DOHH2 (cell line): ENCODE data around the gene CCDC39.

Experiments used
- H3F3A ChIP-seq: fragments of 200-600 bp; sonication (generic), shearing (Covaris generic); 2 replicates; pipeline ENCODE4 v1.6.0; 2016; ENCODE audit warnings: antibody characterized with exemption, mild to moderate bottlenecking; ENCODE audit not compliant: control insufficient read depth, insufficient read depth
- H3K27ac ChIP-seq: fragments of 200-600 bp; sonication (generic); 2 replicates; pipeline ENCODE4 v1.5.1; 2014; ENCODE audit warnings: low read depth, mild to moderate bottlenecking, low read length, moderate library complexity
- H3K27me3 ChIP-seq: fragments of 200-600 bp; sonication (generic); 2 replicates; pipeline ENCODE4 v1.6.1; 2014; ENCODE audit warnings: mild to moderate bottlenecking, low read length, mixed read lengths; ENCODE audit not compliant: control insufficient read depth
- H3K36me3 ChIP-seq: fragments of 200-600 bp; sonication (generic); 2 replicates; pipeline ENCODE4 v1.6.1; 2014; ENCODE audit warnings: mild to moderate bottlenecking, low read length, moderate library complexity, mixed read lengths; ENCODE audit not compliant: control insufficient read depth
- H3K4me1 ChIP-seq: fragments of 200-600 bp; sonication (generic); 2 replicates; pipeline ENCODE4 v1.6.1; 2014; ENCODE audit warnings: mild to moderate bottlenecking, low read length, mixed read lengths; ENCODE audit not compliant: control insufficient read depth
- H3K4me2 ChIP-seq: fragments of 200-600 bp; sonication (generic); 2 replicates; pipeline ENCODE4 v1.6.0; 2014; ENCODE audit warnings: mild to moderate bottlenecking, low read length, moderate library complexity
- H3K4me3 ChIP-seq: fragments of 200-600 bp; sonication (generic); 2 replicates; pipeline ENCODE4 v1.5.1; 2014; ENCODE audit warnings: mild to moderate bottlenecking, low read length, mixed read lengths
- H3K79me2 ChIP-seq: fragments of 200-600 bp; sonication (generic); 2 replicates; pipeline ENCODE4 v1.6.1; 2014; ENCODE audit warnings: mild to moderate bottlenecking, low read length, mixed read lengths; ENCODE audit not compliant: control insufficient read depth
- H3K9me2 ChIP-seq: fragments of 200-600 bp; sonication (generic); replicated peaks from 2 replicates; pipeline ENCODE4 v1.6.1; 2014; ENCODE audit warnings: mild to moderate bottlenecking, low read length, mixed read lengths; ENCODE audit not compliant: control insufficient read depth
- H3K9me3 ChIP-seq: fragments of 200-600 bp; sonication (generic); 2 replicates; pipeline ENCODE4 v1.6.1; 2014; ENCODE audit warnings: antibody characterized with exemption, low read length, mixed read lengths; ENCODE audit not compliant: control insufficient read depth, insufficient read depth
- H4K20me1 ChIP-seq: fragments of 200-600 bp; sonication (generic); 2 replicates; pipeline ENCODE4 v1.6.0; 2014; ENCODE audit warnings: low read depth, mild to moderate bottlenecking, antibody characterized with exemption, low read length, moderate library complexity; ENCODE audit not compliant: control insufficient read depth, insufficient read depth
- EZH2phosphoT487 ChIP-seq: fragments of 200-600 bp; sonication (generic); IDR thresholded peaks from 2 replicates; pipeline ENCODE4 v1.6.1; 2017; ENCODE audit warnings: borderline replicate concordance, mild to moderate bottlenecking, antibody characterized with exemption, low read length, moderate library complexity, mixed read lengths
- TF ChIP-seq, protein P1 (sequence below): fragments of 200-600 bp; sonication (generic); IDR thresholded peaks from one replicate; pipeline ENCODE4 v1.5.1; 2014; ENCODE audit warnings: antibody characterized with exemption, mild to moderate bottlenecking, low read depth, low read length; ENCODE audit not compliant: poor library complexity, severe bottlenecking

The CCDC39 gene

DNA sequence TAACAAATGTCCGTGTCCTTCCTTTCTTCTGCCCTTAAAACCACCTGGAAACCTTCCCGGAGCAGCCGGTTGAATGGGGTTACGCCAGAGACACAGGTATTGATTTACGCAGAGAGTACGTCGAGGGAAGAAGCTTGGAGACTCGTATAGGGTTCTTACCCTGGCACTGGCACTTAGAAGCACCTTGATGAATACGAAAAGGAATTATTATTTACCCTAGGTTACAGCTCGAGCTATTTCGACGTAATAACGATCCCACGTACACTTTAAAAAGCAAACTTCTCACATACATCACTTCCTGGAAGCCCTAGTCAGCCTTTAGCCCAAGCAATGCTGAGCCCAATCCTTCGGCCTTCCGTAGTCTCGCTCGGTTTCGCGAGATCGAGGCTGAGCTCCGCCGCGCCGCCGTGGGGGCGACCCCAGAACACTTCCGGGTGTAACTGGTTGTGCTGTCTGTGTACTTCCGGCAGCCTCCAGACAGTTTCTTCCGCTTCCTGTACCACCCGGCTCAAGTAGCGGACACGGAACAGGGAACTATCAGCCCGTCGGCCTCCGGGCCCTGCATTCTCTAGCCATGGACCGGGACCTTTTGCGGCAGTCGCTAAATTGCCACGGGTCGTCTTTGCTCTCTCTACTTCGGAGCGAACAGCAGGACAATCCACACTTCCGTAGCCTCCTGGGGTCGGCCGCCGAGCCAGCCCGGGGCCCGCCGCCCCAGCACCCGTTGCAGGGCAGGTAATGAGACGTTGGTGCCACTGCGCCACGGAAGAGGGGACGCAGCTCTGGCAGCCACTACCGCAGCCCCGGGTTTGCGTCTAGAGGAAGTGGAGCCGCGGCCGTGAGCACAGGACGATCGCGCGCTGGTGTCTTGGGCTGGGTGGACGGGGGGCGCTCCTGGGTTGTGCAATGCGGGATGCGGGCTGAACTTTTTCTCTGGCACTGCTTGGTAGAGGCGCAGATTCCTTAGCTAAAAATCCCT lies 77.3 kb downstream of the CCDC39 start, which contains the start of gene TTC14:
Gene TTC14 (plus strand): TSS at position 476 of the 979 bp plus-strand sequence. CDS start 99 bp downstream, at position 575.
- Histone ChIP-seq H4K20me1 (no peaks in the 10 kb centered on the region; the same call in 1 of the 2 replicates), H3K9me2 (no peaks in the 10 kb centered on the region), H3K9me3 (peaks cover 7% of the 10 kb centered on the region; the same call in 1 of the 2 replicates), H3K27ac (peak within 1 kb of the TSS; percentile 88), H3K4me1 (peaks cover 20% of the 10 kb centered on the region), H3K4me3 (peak within 1 kb of the TSS; percentile 93), H3F3A (peaks cover 2% of the 10 kb centered on the region; the same call in 1 of the 2 replicates), H3K79me2 (peaks cover 23% of the 10 kb centered on the region), H3K4me2 (peak within 1 kb of the TSS; percentile 74), H3K27me3 (no peaks in the 10 kb centered on the region), H3K36me3 (peaks cover 41% of the 10 kb centered on the region)
- TF ChIP-seq, protein P1, sequence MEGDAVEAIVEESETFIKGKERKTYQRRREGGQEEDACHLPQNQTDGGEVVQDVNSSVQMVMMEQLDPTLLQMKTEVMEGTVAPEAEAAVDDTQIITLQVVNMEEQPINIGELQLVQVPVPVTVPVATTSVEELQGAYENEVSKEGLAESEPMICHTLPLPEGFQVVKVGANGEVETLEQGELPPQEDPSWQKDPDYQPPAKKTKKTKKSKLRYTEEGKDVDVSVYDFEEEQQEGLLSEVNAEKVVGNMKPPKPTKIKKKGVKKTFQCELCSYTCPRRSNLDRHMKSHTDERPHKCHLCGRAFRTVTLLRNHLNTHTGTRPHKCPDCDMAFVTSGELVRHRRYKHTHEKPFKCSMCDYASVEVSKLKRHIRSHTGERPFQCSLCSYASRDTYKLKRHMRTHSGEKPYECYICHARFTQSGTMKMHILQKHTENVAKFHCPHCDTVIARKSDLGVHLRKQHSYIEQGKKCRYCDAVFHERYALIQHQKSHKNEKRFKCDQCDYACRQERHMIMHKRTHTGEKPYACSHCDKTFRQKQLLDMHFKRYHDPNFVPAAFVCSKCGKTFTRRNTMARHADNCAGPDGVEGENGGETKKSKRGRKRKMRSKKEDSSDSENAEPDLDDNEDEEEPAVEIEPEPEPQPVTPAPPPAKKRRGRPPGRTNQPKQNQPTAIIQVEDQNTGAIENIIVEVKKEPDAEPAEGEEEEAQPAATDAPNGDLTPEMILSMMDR, result peak; percentile 50
- TF ChIP-seq EZH2phosphoT487, result no peak

GRCh38 chr3:180600473-180600872 lies 78.8 kb downstream of the CCDC39 start:
- peaks cover 23% of the 10 kb centered on the region for H3K79me2 ChIP-seq
- no peak overlapping the region for H3K4me3 ChIP-seq
- H4K20me1 ChIP-seq, result no peaks in the 10 kb centered on the region; the same call in 1 of the 2 replicates
- TF ChIP-seq, protein P1, result no peak
- TF ChIP-seq EZH2phosphoT487, result no peak
- H3K27me3 ChIP-seq, result no peaks in the 10 kb centered on the region
- peaks cover 26% of the 10 kb centered on the region for H3K36me3 ChIP-seq
- H3K4me1 ChIP-seq, result peaks cover 20% of the 10 kb centered on the region
- H3K27ac ChIP-seq, result no peak overlapping the region
- peaks cover 7% of the 10 kb centered on the region; the same call in 1 of the 2 replicates for H3K9me3 ChIP-seq
- H3F3A ChIP-seq, result peaks cover 2% of the 10 kb centered on the region; the same call in 1 of the 2 replicates
- H3K4me2 ChIP-seq, result no peak overlapping the region
- H3K9me2 ChIP-seq, result no peaks in the 10 kb centered on the region

DNA sequence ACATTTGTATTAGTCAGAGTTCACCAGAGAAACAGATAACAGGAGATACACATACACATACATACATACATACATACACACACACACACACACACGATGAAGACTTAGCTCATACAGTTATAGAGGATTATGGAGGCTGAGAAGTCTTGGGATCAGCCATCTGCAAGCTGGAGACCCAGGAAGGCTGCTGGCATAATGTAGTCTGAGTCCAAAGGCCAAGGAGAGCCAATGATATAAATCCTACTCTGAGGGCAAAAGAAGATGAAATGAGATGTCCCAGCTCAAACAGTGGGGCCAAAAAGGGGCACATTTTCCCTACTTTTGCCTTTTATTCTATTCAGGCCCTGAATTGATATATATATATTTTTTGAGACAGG lies 83.7 kb downstream of the CCDC39 start:
- Histone ChIP-seq H3K27ac (no peak overlapping the region), H3K4me1 (no peaks in the 10 kb centered on the region), H3F3A (no peaks in the 10 kb centered on the region), H3K79me2 (no peaks in the 10 kb centered on the region), H3K27me3 (no peaks in the 10 kb centered on the region), H3K9me2 (no peaks in the 10 kb centered on the region), H3K4me2 (no peak overlapping the region), H3K36me3 (no peaks in the 10 kb centered on the region), H3K4me3 (no peak overlapping the region), H3K9me3 (no peaks in the 10 kb centered on the region), H4K20me1 (no peaks in the 10 kb centered on the region)
- TF ChIP-seq, protein P1, result no peak
- no peak for TF ChIP-seq EZH2phosphoT487
